ENCODE measurements around the gene HACD2.

HACD2 gene

DNA sequence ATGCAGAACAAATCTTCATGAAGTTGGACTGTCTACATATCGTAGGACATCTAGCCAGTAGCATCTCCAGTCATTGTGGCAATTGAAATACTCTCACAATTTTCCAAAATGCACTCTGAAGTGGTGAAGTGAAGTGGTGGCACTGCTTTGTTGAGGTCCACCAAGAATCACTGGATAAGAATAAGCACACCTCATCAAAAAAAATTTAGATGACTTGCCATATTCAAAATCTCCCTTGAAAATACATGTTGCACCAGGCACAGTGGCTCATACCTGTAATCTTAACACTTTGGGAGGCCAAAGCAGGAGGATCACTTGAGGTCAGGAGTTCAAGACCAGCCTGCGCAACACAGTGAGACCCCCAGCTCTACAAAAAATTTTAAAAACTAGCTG, 12.9 kb downstream of the HACD2 start:
- no peak overlapping the region for H3K4ac ChIP-seq (ENCODE audit: low read depth, low read length)
- no peak overlapping the region for H2AK5ac ChIP-seq (ENCODE audit: low read length)
- H3K4me1 ChIP-seq (ENCODE audit: control insufficient read depth in 1 of 2, insufficient read depth in 2 of 2, low read length in 2 of 2), result peaks cover 7 to 8% of the 10 kb centered on the region in 2 experiments
- no peaks in the 10 kb centered on the region for H3K79me2 ChIP-seq (ENCODE audit: control insufficient read depth, insufficient read depth, low read length, poor library complexity)
- no peak overlapping the region for H2BK120ac ChIP-seq (ENCODE audit: insufficient read depth, low read length, poor library complexity)
- no peak for DNase-seq
- H3K27ac ChIP-seq (ENCODE audit: low read depth, low read length), result no peak overlapping the region
- no peak overlapping the region for H2BK5ac ChIP-seq (ENCODE audit: low read depth, low read length, poor library complexity)
- H3K27me3 ChIP-seq (ENCODE audit: insufficient read depth, low read length), result no peaks in the 10 kb centered on the region
- no peak overlapping the region for H2BK12ac ChIP-seq (ENCODE audit: low read length)
- H3K23ac ChIP-seq (ENCODE audit: low read length), result no peak overlapping the region
- H3K9ac ChIP-seq (ENCODE audit: low read length), result no peak overlapping the region
- no peak overlapping the region for H3K4me2 ChIP-seq (ENCODE audit: low read length)
- H4K91ac ChIP-seq (ENCODE audit: low read depth, low read length), result no peak overlapping the region
- H4K8ac ChIP-seq (ENCODE audit: low read depth, low read length), result no peak overlapping the region
- H3K18ac ChIP-seq (ENCODE audit: low read length), result no peak overlapping the region
- peaks cover 2 to 11% of the 10 kb centered on the region in 2 experiments for H3K36me3 ChIP-seq (ENCODE audit: control insufficient read depth in 1 of 2, insufficient read depth in 2 of 2, low read length in 2 of 2)
- no peak overlapping the region for H3K14ac ChIP-seq (ENCODE audit: low read length)
- no CpG with 5 or more reads among the region's 2 CpGs for WGBS (ENCODE audit: extremely low coverage, insufficient coverage, insufficient read length)
- H4K12ac ChIP-seq (ENCODE audit: low read depth, low read length), result no peak overlapping the region
- no peaks in the 10 kb centered on the region for H3K9me3 ChIP-seq (ENCODE audit: insufficient read depth, low read depth, low read length)
- H3K4me3 ChIP-seq (ENCODE audit: low read depth, low read length), result no peak overlapping the region
- no peak overlapping the region for H2AFZ ChIP-seq (ENCODE audit: insufficient read depth, low read length, poor library complexity)
- no peaks in the 10 kb centered on the region for H3K79me1 ChIP-seq (ENCODE audit: low read length)

DNA sequence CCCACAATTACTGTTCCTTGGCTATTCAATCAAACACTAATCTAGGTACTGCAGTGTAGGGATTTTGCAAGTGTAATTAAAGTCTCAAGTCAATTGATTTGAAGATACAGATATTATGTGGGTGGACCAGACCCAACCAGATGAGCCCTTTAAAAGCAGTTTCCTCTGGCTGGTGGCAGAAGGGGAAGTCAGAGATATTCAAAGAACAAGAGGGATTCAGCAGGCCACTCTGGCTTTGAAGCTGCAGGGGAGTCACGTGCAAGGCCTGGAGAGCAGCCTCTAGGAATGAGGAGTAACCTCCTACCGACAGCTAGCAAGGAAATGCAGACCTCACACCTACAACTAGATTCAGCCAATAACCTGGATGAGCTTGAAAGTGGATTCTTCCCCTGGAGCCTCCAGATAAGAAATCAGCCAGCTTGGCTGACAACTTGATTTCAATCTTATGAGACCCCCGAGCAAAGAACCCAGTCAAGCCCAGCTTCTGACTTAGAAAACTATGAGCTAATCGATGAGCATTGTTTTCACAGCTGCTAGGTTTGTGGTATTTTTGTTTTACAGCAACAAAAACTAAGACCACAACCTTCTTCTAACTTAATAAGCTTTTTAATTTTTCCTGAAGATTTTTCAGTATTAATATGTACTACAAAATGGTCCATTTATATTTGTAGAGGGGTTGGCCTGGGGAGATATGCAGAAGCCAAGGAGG, 13.4 kb downstream of the HACD2 start:
- Histone ChIP-seq H3K27ac (ENCODE audit: low read depth, low read length) (no peak overlapping the region), H3K23ac (ENCODE audit: low read length) (no peak overlapping the region), H3K79me1 (ENCODE audit: low read length) (no peaks in the 10 kb centered on the region), H3K27me3 (ENCODE audit: insufficient read depth, low read length) (no peaks in the 10 kb centered on the region), H2BK12ac (ENCODE audit: low read length) (no peak overlapping the region), H4K91ac (ENCODE audit: low read depth, low read length) (no peak overlapping the region), H3K4me3 (ENCODE audit: low read depth, low read length) (no peak overlapping the region), H3K36me3 (ENCODE audit: control insufficient read depth in 1 of 2, insufficient read depth in 2 of 2, low read length in 2 of 2) (peaks cover 0 to 11% of the 10 kb centered on the region in 2 experiments), H4K12ac (ENCODE audit: low read depth, low read length) (no peak overlapping the region), H2BK5ac (ENCODE audit: low read depth, low read length, poor library complexity) (no peak overlapping the region), H3K9ac (ENCODE audit: low read length) (no peak overlapping the region), H3K18ac (ENCODE audit: low read length) (no peak overlapping the region), H3K79me2 (ENCODE audit: control insufficient read depth, insufficient read depth, low read length, poor library complexity) (no peaks in the 10 kb centered on the region), H2AK5ac (ENCODE audit: low read length) (no peak overlapping the region), H2AFZ (ENCODE audit: insufficient read depth, low read length, poor library complexity) (no peak overlapping the region), H3K14ac (ENCODE audit: low read length) (no peak overlapping the region), H4K8ac (ENCODE audit: low read depth, low read length) (no peak overlapping the region), H3K4me1 (ENCODE audit: control insufficient read depth in 1 of 2, insufficient read depth in 2 of 2, low read length in 2 of 2) (peaks cover 7 to 8% of the 10 kb centered on the region in 2 experiments), H3K4ac (ENCODE audit: low read depth, low read length) (no peak overlapping the region), H3K4me2 (ENCODE audit: low read length) (no peak overlapping the region), H2BK120ac (ENCODE audit: insufficient read depth, low read length, poor library complexity) (no peak overlapping the region), H3K9me3 (ENCODE audit: insufficient read depth, low read depth, low read length) (no peaks in the 10 kb centered on the region)
- DNase-seq, result no peak
- WGBS (ENCODE audit: extremely low coverage, insufficient coverage, insufficient read length), result no CpG with 5 or more reads among the region's 4 CpGs

DNA sequence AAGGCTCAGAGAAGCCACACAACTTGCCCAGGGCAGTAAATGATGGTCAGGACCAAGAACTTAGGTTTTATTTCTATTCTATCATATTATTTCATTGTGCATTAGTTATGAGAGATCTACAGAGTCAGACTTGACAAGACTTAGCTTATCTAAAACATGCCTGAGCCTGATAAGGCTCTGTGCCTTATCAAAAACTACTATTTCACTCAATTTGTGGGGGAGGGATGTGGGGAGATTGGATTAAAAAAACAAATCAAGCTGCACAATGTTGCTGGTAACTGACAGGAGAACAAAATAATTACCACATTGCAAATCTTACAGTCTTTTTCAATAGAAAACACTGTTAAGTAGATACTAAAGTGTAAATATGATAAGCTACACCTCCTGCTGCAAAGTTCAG, 16.0 kb downstream of the HACD2 start:
- no peak overlapping the region for H4K91ac ChIP-seq (ENCODE audit: low read depth, low read length)

DNA sequence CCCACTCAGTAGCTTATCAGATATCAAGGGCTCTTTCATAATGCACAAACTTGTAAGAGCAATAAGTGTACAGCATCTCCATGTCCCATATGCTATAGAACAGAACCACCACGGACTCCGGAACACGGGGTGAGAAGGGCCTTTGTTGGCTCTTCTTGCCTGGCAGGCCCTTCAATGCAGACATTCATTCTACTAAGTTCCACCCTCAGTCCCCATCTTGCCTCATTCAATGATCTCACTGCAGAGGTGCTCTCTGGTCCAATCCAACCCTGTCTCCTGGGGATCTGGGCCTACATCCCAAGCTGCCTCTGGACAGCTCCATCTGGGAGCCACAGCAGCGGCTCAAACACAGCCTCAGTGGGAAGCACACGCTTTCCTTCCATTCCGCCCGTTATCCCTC, 16.8 kb downstream of the HACD2 start:
- no peak overlapping the region for H2BK120ac ChIP-seq (ENCODE audit: insufficient read depth, low read length, poor library complexity)
- H3K14ac ChIP-seq (ENCODE audit: low read length), result no peak overlapping the region
- no CpG with 5 or more reads among the region's 7 CpGs for WGBS (ENCODE audit: extremely low coverage, insufficient coverage, insufficient read length)
- H3K9ac ChIP-seq (ENCODE audit: low read length), result no peak overlapping the region
- H3K4me2 ChIP-seq (ENCODE audit: low read length), result no peak overlapping the region
- H4K8ac ChIP-seq (ENCODE audit: low read depth, low read length), result no peak overlapping the region
- DNase-seq, result no peak
- no peak overlapping the region for H2BK5ac ChIP-seq (ENCODE audit: low read depth, low read length, poor library complexity)
- no peak overlapping the region for H3K4me3 ChIP-seq (ENCODE audit: low read depth, low read length)
- H3K79me2 ChIP-seq (ENCODE audit: control insufficient read depth, insufficient read depth, low read length, poor library complexity), result no peaks in the 10 kb centered on the region
- H3K27ac ChIP-seq (ENCODE audit: low read depth, low read length), result no peak overlapping the region
- no peak overlapping the region for H2AK5ac ChIP-seq (ENCODE audit: low read length)
- no peaks in the 10 kb centered on the region for H3K79me1 ChIP-seq (ENCODE audit: low read length)
- no peaks in the 10 kb centered on the region for H3K27me3 ChIP-seq (ENCODE audit: insufficient read depth, low read length)
- H3K18ac ChIP-seq (ENCODE audit: low read length), result no peak overlapping the region
- peaks cover 7 to 11% of the 10 kb centered on the region in 2 experiments for H3K4me1 ChIP-seq (ENCODE audit: control insufficient read depth in 1 of 2, insufficient read depth in 2 of 2, low read length in 2 of 2)
- H4K12ac ChIP-seq (ENCODE audit: low read depth, low read length), result no peak overlapping the region
- no peak overlapping the region for H4K91ac ChIP-seq (ENCODE audit: low read depth, low read length)
- H3K4ac ChIP-seq (ENCODE audit: low read depth, low read length), result no peak overlapping the region
- H3K9me3 ChIP-seq (ENCODE audit: insufficient read depth, low read depth, low read length), result no peaks in the 10 kb centered on the region
- H2BK12ac ChIP-seq (ENCODE audit: low read length), result no peak overlapping the region
- H3K36me3 ChIP-seq (ENCODE audit: control insufficient read depth in 1 of 2, insufficient read depth in 2 of 2, low read length in 2 of 2), result peaks cover 14 to 22% of the 10 kb centered on the region in 2 experiments
- H3K23ac ChIP-seq (ENCODE audit: low read length), result no peak overlapping the region
- H2AFZ ChIP-seq (ENCODE audit: insufficient read depth, low read length, poor library complexity), result no peak overlapping the region

More for the DNA sequence above, 16.0 kb downstream of the HACD2 start:
- no peak overlapping the region for H3K4me3 ChIP-seq (ENCODE audit: low read depth, low read length)
- H3K79me2 ChIP-seq (ENCODE audit: control insufficient read depth, insufficient read depth, low read length, poor library complexity), result no peaks in the 10 kb centered on the region
- no peaks in the 10 kb centered on the region for H3K79me1 ChIP-seq (ENCODE audit: low read length)
- no peak overlapping the region for H2BK12ac ChIP-seq (ENCODE audit: low read length)
- H3K36me3 ChIP-seq (ENCODE audit: control insufficient read depth in 1 of 2, insufficient read depth in 2 of 2, low read length in 2 of 2), result peaks cover 12 to 18% of the 10 kb centered on the region in 2 experiments
- H4K12ac ChIP-seq (ENCODE audit: low read depth, low read length), result no peak overlapping the region
- no peak overlapping the region for H3K4me2 ChIP-seq (ENCODE audit: low read length)
- no peak overlapping the region for H2AK5ac ChIP-seq (ENCODE audit: low read length)
- no peak overlapping the region for H3K14ac ChIP-seq (ENCODE audit: low read length)
- peaks cover 7 to 11% of the 10 kb centered on the region in 2 experiments for H3K4me1 ChIP-seq (ENCODE audit: control insufficient read depth in 1 of 2, insufficient read depth in 2 of 2, low read length in 2 of 2)
- H3K18ac ChIP-seq (ENCODE audit: low read length), result no peak overlapping the region
- DNase-seq, result no peak
- no peaks in the 10 kb centered on the region for H3K9me3 ChIP-seq (ENCODE audit: insufficient read depth, low read depth, low read length)
- no peak overlapping the region for H3K27ac ChIP-seq (ENCODE audit: low read depth, low read length)
- H4K8ac ChIP-seq (ENCODE audit: low read depth, low read length), result no peak overlapping the region
- no peak overlapping the region for H3K4ac ChIP-seq (ENCODE audit: low read depth, low read length)
- H3K27me3 ChIP-seq (ENCODE audit: insufficient read depth, low read length), result no peaks in the 10 kb centered on the region
- no peak overlapping the region for H2AFZ ChIP-seq (ENCODE audit: insufficient read depth, low read length, poor library complexity)
- H3K23ac ChIP-seq (ENCODE audit: low read length), result no peak overlapping the region
- H2BK120ac ChIP-seq (ENCODE audit: insufficient read depth, low read length, poor library complexity), result no peak overlapping the region
- H2BK5ac ChIP-seq (ENCODE audit: low read depth, low read length, poor library complexity), result no peak overlapping the region
- H3K9ac ChIP-seq (ENCODE audit: low read length), result no peak overlapping the region

Measured in trophoblast cell (in vitro differentiated cells and primary cell).